K562 (cell line): ENCODE data around the gene NCCRP1. TPM values are rescaled to one million over a fixed set of nuclear protein-coding genes. Genes with fewer than 3 reads are reported as not detected.
A peak's percentile ranks its signal among the peaks of the same experiment; 100 is the strongest.

Source experiments
- ATAC-seq: fragments of 200-7000 bp; cut with Tn5 transposase; 3 replicates; pipeline ENCODE4 v1.9.1; 2020; ENCODE audit warnings: moderate library complexity
- BruUV-seq: library from RNA; stranded (reverse); fragments of 400-500 nt; replicated peaks from 2 replicates; lab custom pipeline; 2021; lab: Mats Ljungman, UMichigan
- CTCF ChIA-PET: fragments of 300-600 bp; formaldehyde crosslinking; extraction: SDS; loops from one replicate; lab custom pipeline; 2021; ENCODE audit warnings: low intra/inter-chr PET ratio; lab: Yijun Ruan, JAX
- POLR2A ChIA-PET: fragments of 300-600, 350-650 bp; sonication (Branson Sonifier 250); formaldehyde crosslinking; extraction: SDS; loops from one replicate; lab custom pipeline; 2021; ENCODE audit warnings: antibody characterized with exemption, inconsistent platforms; lab: Yijun Ruan, JAX
- DNase-seq, 4 experiments: peaks; one replicate each; pipeline versions ENCODE4 v3.0.0 to v3.0.0-alpha.2; 2011 to 2018; ENCODE audit warnings: low spot score in 3 of 4, mixed read lengths in 3 of 4; ENCODE audit errors: extremely low read depth in 1 of 4
- FAIRE-seq: peaks from 2 replicates; lab custom pipeline; 2011; peaks lifted over from hg19 to GRCh38; lab: Jason Lieb, UNC
- H2AFZ ChIP-seq: 2 replicates; pipeline ENCODE4 v1.6.0; 2011; ENCODE audit warnings: low read depth, low read length, control low read depth, inconsistent platforms
- H3K27ac ChIP-seq: fragments of 200-600 bp; 3 replicates; pipeline ENCODE4 v1.8.0; 2011; ENCODE audit warnings: low read depth, mild to moderate bottlenecking, control low read depth, inconsistent platforms, low read length, moderate library complexity, mixed read lengths; ENCODE audit errors: extremely low read depth
- H3K27me3 ChIP-seq, 2 experiments: fragments of 300-600 bp in 1 of 2; 2 replicates in 1 of 2; 3 replicates in 1 of 2; pipeline versions ENCODE4 v1.6.0 to v1.8.0; 2011; ENCODE audit warnings: inconsistent platforms in 2 of 2, low read length in 2 of 2, mild to moderate bottlenecking in 1 of 2, mixed read lengths in 1 of 2, moderate library complexity in 1 of 2; ENCODE audit not compliant: control insufficient read depth in 2 of 2, insufficient read depth in 2 of 2
- H3K36me3 ChIP-seq: fragments of 300-600 bp; 3 replicates; pipeline ENCODE4 v1.8.0; 2011; ENCODE audit warnings: mild to moderate bottlenecking, low read length, inconsistent platforms; ENCODE audit not compliant: control insufficient read depth, insufficient read depth
- H3K4me1 ChIP-seq, 2 experiments: fragments of 200-600 bp in 1 of 2; replicated peaks in 1 of 2; 2 replicates in 1 of 2; 3 replicates in 1 of 2; pipeline versions ENCODE4 v1.5.1 to v1.8.0; 2011; ENCODE audit warnings: inconsistent platforms in 2 of 2, low read length in 2 of 2, mild to moderate bottlenecking in 1 of 2, mixed read lengths in 1 of 2, moderate library complexity in 1 of 2; ENCODE audit not compliant: control insufficient read depth in 2 of 2, insufficient read depth in 2 of 2
- H3K4me2 ChIP-seq: 2 replicates; pipeline ENCODE4 v1.6.1; 2011; ENCODE audit warnings: low read length, control low read depth, inconsistent platforms, mixed read lengths; ENCODE audit not compliant: insufficient read depth
- H3K4me3 ChIP-seq: fragments of 200-600 bp; sonication (generic), shearing (Covaris generic); 2 replicates; pipeline ENCODE4 v1.5.1; 2016; ENCODE audit warnings: control low read depth, inconsistent platforms
- H3K79me2 ChIP-seq: fragments of 200-600 bp; 3 replicates; pipeline ENCODE4 v1.8.0; 2011; ENCODE audit warnings: low read length, inconsistent platforms; ENCODE audit not compliant: control insufficient read depth, insufficient read depth
- H3K9ac ChIP-seq, 2 experiments: 2 replicates each; pipeline versions ENCODE4 v1.6.0 to v1.6.1; 2011; ENCODE audit warnings: low read depth in 2 of 2, low read length in 2 of 2, control low read depth in 1 of 2, inconsistent platforms in 1 of 2, mild to moderate bottlenecking in 1 of 2, mixed read lengths in 1 of 2; ENCODE audit not compliant: insufficient read depth in 1 of 2
- H3K9me1 ChIP-seq: one replicate; pipeline ENCODE4 v1.6.0; 2011; ENCODE audit warnings: inconsistent platforms, mild to moderate bottlenecking, low read length, moderate library complexity; ENCODE audit not compliant: control insufficient read depth, insufficient read depth
- H3K9me3 ChIP-seq: replicated peaks from 2 replicates; pipeline ENCODE4 v1.5.1; 2011; ENCODE audit warnings: low read depth, low read length, inconsistent platforms; ENCODE audit not compliant: control insufficient read depth, insufficient read depth
- H4K20me1 ChIP-seq: replicated peaks from 2 replicates; pipeline ENCODE4 v1.6.1; 2011; ENCODE audit warnings: low read length, inconsistent platforms, mixed read lengths; ENCODE audit not compliant: control insufficient read depth, insufficient read depth
- FIP1L1 ChIP-seq: fragments of 200-400 bp; formaldehyde crosslinking; IDR thresholded peaks from 2 replicates; pipeline ENCODE4 v1.6.1; 2018; ENCODE audit warnings: mild to moderate bottlenecking, low read depth, low read length; ENCODE audit not compliant: poor library complexity, severe bottlenecking
- GABPB2 ChIP-seq: fragments of 250-450 bp; sonication (Bioruptor Pico); conservative IDR thresholded peaks from 2 replicates; pipeline ENCODE4 v1.5.1; 2021; ENCODE audit warnings: mild to moderate bottlenecking
- SMAD1 ChIP-seq: fragments of 150-350 bp; IDR thresholded peaks from 2 replicates; pipeline ENCODE4 v1.6.1; 2014; ENCODE audit warnings: low read length, low read depth; ENCODE audit not compliant: partially characterized antibody
- TRIM25 ChIP-seq: fragments of 450-650 bp; IDR thresholded peaks from 2 replicates; pipeline ENCODE4 v1.7.0; 2016; ENCODE audit warnings: borderline replicate concordance
- ZNF311 ChIP-seq: fragments of 250-450 bp; sonication (Bioruptor Pico); IDR thresholded peaks from 2 replicates; pipeline ENCODE4 v1.4.0; 2020; ENCODE audit warnings: mild to moderate bottlenecking, moderate library complexity
- ZNF76 ChIP-seq: fragments of 250-450 bp; sonication (Bioruptor Pico); IDR thresholded peaks from 2 replicates; pipeline ENCODE4 v1.4.0; 2020; ENCODE audit warnings: mild to moderate bottlenecking, moderate library complexity, borderline replicate concordance
- WGBS: fragments of 100-300 bp; shearing (Covaris generic); methylation state at CpG from one replicate; pipeline ENCODE4 v1.1.6; 2016; ENCODE audit warnings: low coverage, mixed read lengths; ENCODE audit not compliant: insufficient coverage; ENCODE audit errors: missing lambda C conversion rate; 5-methylcytosine and 5-hydroxymethylcytosine counted together
- in situ Hi-C: fragments of 300-500 bp; cut with MboI; formaldehyde crosslinking; loops from 4 replicates; pipeline ENCODE4 v1.15.0; 2018; ENCODE audit warnings: inconsistent platforms, mixed read lengths
- intact Hi-C: fragments of 100-400 bp; cut with micrococcal nuclease; formaldehyde crosslinking; loops from 2 replicates; pipeline ENCODE4 v1.14.2; 2022
- polyA plus RNA-seq, 8 experiments: library from polyadenylated mRNA; depleted of rRNA in 4 of 8; stranded (reverse) in 5 of 8; unstranded in 3 of 8; fragments of >200 nt; fragmentation: Nextera tagmentation in 2 of 8; fragmentation: Illumina TruSeq in 1 of 8; extraction: Ambion mirVana in 2 of 8; extraction: Trizol in 1 of 8; gene quantifications; 2 replicates each; pipeline versions ENCODE4 v1.2.1 to v1.2.3, GENCODE V29; 2011 to 2014; ENCODE audit warnings: inconsistent platforms in 1 of 8, missing spikeins in 1 of 8
- total RNA-seq, 7 experiments: library from RNA; depleted of rRNA in 6 of 7; stranded (reverse); fragments of >200 nt in 6 of 7; fragmentation: Illumina TruSeq in 2 of 7; extraction: Trizol in 2 of 7; gene quantifications; 2 replicates each; pipeline versions ENCODE4 v1.2.1 to v1.2.3, GENCODE V29; 2011 to 2021; ENCODE audit warnings: low replicate concordance in 1 of 7

NCCRP1 gene
- total and polyA plus RNA-seq, 9 of the 15 experiments (the other 6 are each of a cell fraction or from before 2014, with no cell fraction given): 0.05 TPM; not detected in 8

GRCh38 chr19:39157275-39157996, 39.3 kb upstream of the NCCRP1 start:
- no peak overlapping the region for H3K4me3 ChIP-seq
- POLR2A ChIA-PET: interaction anchor here (0.6 kb wide), 1 partner anchor 281 kb away, joined by 3 read pairs; no protein-coding TSS in a partner anchor
- CTCF ChIA-PET: no interaction called here
- BruUV-seq: no TSS peak
- peaks cover 57% of the 10 kb centered on the region for H3K79me2 ChIP-seq
- 74% methylated on average over 22 of the region's 23 CpGs for WGBS
- FAIRE-seq (peak; percentile 37), ATAC-seq (no peak), DNase-seq (no peak)
- peaks cover 5% of the 10 kb centered on the region; the same call in 1 of the 3 replicates for H3K36me3 ChIP-seq
- no peaks in the 10 kb centered on the region for H3K9me3 ChIP-seq
- peaks cover 10% of the 10 kb centered on the region for H3K9me1 ChIP-seq
- no peaks in the 10 kb centered on the region for H3K27me3 ChIP-seq
- in situ Hi-C loops (no loop called here), intact Hi-C loops (no loop called here)
- H2AFZ ChIP-seq: no peak overlapping the region
- no peak for TF ChIP-seq ZNF76
- TF ChIP-seq ZNF311 (CRISPR knock-in tag): no peak
- TF ChIP-seq TRIM25: no peak
- no peak for TF ChIP-seq FIP1L1
- TF ChIP-seq SMAD1: no peak
- TF ChIP-seq GABPB2 (CRISPR knock-in tag): no peak
- peak overlapping the region in 1 of 2 experiments; percentile 66; a peak in 1 of 4 replicates for H3K9ac ChIP-seq
- no peak overlapping the region; the same call in 1 of the 2 replicates for H3K4me2 ChIP-seq
- no peak overlapping the region for H3K27ac ChIP-seq
- H4K20me1 ChIP-seq: peaks cover 19% of the 10 kb centered on the region
- peaks cover 34 to 64% of the 10 kb centered on the region in 2 experiments for H3K4me1 ChIP-seq
